HUDEP-2 (cell line): ENCODE results near the gene DENND1C.
"Not testable (repeated sequence)": the region's sequence is repeated elsewhere in the genome, so short reads cannot be mapped to it uniquely, and the experiment has no call there.

ENCODE experiments used
- DNase-seq, 76 experiments: peaks; one replicate each; lab custom pipeline; 2025; ENCODE audit not compliant: unreplicated experiment in 76 of 76; lab: John Stamatoyannopoulos, UW

The DENND1C gene

DNA sequence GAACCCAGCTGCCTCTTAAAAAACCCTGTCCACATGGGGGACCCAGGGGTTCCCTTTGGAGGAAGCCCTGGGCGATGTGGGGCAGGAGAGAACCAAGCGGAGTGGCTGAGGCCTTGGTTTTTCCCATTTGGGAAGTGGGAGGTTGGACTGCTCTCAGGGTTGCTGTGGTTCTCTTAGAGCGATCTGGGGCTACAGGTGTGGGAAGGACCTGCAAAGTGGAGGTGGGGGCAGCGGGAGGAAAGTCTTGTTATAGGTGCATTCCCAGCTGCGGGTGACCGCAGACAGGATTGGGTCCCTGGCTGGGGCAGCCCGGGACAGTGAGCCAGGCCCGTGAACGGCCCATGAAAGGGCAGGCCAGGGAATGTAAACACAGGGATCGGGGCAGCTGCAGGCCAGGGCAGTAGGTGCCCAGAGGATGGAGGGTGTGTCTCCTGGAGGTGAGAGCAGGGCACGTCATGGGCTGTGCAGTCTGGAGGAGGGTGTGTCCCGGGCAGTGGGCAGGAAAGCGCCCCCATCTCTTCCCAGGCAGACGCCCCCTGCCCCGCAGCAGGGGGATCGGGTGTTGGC, 22.8 kb downstream of the DENND1C start:
- no peak for DNase-seq

DNA sequence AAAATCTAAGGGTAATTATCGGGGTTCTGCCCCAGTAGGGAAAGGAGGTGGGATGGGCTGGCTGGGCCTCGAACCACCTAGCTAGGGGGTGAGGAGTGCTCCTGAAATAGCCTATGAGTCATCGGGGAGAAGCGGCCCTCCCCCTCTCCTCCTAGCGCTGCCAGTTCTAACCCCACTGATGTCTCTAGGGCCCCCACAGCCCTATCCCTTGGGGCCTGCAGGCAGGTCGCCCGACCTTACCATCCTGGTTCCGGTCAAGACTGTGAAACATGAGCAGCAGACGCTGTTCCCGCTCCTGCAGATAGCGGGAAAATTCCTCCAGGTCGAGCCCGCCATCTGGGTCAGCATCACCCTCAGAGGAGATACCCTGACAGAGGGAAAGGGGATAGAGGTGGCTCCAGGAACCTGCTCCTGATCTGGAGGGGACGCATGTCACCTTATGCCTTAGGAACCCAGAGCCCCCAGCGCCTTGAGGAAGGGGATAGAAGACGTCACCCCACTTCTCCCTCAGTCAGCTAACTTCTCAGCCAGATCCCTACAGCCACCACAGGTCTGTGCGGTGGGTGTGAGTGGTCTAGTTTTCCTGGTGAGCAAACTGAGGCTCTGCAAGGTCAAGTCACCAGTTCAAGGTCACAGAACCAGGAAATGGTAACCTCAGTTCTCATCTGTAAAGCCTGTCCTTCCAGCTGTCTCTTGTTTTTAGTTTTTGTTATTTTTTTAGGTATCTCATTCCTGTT, 23.5 kb downstream of the DENND1C start:
- no peak for DNase-seq

DNA sequence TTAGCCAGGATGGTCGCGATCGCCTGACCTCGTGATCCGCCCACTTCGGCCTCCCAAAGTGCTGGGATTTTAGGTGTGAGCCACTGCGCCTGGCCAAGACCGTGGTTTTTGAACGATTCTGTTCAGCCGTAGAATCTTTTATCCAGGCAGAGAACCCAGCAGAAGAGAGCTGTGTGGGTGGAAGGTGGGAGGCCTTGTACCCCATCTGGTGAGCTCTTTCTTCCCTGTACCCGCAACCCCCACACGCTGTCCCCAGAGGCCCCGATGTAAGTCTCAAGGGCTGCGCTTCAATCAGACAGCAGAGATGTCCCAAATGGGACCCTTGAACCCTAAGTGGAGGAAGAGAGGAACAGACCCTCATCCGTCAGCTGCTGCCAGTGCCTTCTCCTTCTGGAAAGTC, 25.7 kb downstream of the DENND1C start:
- DNase-seq = no peak

DNA sequence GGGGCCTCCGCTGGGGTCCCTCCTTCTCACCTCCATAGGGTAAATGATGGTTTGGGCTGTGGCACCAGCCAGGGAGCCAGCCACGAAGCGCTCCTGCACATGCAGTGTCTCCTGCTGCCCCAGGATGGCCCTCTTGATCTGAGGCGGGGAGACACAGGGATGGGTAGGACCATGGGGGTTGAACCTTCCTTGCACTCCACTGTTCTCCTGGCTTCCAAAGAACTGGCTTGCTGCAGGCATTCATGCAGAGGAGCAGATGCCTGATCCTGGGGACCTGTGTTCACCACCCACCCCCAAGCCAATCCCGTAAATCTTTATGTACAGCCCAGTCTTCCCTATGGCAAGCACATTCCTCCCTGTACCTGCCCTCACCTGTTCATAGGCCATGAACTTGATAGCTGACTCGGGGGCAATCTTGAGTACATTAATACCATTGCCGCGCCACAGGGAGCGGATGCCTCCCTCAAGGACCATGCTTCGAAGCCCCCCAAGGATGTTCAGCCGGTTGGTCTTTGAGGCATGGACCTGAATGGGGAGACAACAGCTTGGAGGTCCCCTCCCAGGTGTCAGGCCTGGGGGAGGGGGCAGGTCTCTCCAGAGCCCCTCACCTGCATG, 27.5 kb downstream of the DENND1C start:
- no peak for DNase-seq

DNA sequence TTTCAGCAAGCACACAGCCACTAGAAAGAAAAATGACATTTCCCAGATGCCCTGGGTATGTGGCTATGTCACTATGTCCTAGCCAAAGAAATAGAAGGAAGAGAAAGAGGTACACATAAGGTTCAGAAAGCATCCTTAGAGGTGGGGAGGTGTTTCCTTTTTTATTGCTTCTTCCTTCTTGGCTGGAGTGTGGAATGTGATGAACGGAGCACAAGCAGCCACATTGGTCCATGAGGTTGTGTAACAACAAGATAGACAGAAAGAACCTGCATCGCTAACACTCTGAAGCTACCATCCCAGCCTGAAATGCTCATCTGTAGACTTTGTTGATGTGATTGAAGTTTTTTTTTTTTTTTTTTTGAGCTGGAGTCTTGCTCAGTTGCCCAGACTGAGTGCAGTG, 28.7 kb downstream of the DENND1C start:
- DNase-seq = no peak

DNA sequence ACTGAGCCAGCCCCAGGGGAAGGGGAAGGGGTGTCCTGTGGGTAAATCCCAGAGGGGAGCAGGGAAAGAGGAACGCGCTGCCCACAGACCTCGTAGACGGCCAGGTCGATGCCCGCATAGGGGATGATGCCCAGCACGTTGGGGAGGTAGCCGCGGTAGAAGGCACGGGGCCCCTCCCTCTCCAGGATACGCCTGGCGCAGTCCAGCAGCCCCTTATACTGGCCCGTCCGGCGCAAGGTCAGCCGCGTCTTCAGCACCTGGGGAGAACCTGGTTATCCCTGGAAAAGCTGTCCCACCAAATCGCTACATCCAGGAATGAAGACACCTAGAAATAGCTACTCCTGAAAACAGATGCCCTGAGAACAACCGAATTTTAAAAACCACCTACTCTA, 29.4 kb downstream of the DENND1C start:
- no peak for DNase-seq

DNA sequence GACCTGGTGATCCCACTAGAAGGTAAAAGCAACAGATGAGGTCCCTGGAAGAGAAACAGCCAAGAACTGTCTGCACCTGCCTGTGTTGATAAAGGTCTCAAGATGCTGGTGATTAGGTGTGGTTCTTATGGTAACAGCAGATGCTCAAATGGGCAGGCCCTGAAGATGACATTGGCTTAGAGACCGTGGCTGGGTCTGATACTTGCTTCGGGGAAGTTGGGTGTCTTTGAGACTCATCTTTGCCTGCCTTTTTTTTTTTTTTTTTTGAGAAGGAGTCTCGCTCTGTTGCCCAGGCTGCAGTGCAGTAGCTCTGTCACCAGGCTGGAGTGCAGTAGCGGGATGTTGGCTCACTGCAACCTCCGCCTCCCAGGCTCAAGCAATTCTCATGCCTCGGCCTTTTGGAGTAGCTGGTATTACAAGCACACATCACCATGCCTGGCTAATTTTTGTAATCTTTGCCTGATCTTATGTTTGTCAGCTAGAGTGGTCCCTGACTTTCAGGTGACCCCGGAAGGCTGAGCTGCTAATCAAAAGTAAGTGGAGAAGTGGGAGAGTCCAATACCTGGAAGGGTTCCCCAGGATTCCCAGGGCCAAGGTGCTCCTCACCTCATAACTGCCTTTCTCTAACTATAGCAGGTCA, 29.9 kb downstream of the DENND1C start:
- DNase-seq = no peak

DNA sequence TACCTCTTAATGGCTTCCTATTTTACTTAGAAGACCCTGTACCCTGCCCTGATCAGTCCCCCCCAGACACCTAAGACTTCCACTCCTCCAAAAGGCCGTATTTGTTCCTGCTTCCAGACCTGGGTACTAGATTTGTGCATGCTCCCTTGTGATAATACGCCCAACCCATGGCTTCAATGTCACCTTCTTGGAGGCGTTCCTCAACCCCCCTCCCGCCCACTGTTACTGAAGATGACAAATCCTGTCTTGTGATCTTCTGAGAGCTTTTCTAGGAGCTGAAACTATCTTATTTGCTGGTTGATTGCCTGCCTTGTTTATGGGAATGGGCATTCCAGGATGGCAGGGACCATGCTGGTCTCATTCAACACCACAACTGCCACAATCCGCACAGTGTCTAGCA, 31.4 kb downstream of the DENND1C start:
- no peak for DNase-seq

DNA sequence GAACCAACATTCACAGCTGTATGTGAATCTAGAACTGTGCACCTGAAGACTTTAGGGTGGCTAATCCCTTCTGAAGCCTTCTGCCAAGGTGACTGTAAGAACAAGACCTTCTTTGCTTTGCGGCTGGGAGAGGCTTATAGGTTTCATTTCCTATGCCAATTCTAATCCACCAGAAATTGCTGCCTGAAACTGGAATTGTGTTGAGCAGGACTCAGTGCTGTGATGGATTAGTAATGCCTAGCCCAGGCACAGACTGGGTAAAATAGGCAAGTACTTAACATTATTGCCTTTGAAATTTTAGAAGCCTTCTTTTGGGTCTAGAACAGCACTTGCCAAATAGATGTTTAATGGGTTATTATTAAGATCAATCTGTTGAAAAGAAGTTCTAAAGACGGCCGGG, 33.5 kb downstream of the DENND1C start:
- no peak for DNase-seq

DNA sequence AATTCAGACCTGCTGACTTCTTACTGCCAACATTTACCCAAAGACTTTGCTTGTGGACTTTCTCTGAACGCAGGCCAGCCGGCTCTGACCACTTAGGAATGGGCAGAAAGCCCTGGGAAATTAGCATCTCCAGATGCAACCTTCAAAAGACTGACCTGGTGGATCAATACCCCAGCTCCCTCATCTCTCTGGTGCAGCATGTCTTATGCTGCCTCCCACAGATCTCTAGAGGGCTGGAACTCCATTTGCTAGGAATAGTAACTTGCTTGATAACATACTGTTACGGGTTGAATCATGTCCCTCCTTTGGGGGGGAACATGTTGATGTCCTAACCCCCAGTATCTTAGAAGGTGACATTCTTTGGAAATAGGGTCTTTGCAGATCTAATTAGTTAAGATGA, 35.1 kb downstream of the DENND1C start:
- no peak for DNase-seq

DNA sequence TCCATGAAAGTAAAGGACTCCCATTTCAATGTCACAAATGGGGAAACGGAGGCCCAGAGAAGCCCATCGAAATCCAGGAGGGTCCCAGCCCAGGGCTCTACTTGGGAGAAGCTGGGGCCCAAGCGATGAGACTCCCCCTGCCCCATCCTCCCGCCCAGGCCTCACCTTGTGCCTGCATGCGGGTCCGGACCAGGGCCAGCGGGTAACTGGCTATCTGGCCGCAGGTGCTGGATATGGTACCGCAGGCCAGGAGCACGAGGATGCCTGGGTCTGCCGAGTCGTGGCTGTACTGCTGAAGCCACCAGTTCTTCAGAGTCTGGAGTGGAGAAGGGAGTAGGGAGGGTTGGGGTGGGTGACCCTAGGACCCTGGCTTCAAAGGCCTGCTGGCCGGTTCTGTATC, 37.6 kb downstream of the DENND1C start:
- no peak for DNase-seq

DNA sequence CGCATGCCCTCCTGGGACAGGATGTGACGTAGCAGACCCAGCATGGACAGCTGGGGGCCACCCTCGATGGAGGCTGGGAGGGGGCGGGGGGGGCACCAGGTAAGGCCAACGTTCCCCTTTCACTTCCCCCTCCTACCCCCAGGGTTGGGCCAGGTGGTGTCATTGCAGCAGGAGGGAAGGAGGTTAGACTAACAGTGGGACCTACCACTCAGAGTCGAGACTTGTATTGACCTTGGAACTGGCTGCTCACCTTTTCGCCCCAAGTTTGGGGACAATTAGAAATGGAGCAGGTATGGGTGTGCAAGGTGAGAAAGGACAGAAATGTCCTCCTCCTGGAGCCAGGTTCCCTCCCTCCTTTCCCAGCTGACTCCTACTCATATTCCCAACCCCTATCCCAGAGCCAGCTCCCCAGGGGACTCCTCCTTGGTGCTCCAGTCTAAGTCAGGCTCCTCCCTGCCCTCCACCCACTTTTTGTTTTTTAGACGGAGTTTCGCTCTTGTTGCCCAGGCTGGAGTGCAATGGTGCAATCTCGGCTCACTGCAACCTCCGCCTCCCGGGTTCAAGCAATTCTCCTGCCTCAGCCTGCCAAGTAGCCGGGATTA, 39.4 kb downstream of the DENND1C start:
- no peak for DNase-seq

DNA sequence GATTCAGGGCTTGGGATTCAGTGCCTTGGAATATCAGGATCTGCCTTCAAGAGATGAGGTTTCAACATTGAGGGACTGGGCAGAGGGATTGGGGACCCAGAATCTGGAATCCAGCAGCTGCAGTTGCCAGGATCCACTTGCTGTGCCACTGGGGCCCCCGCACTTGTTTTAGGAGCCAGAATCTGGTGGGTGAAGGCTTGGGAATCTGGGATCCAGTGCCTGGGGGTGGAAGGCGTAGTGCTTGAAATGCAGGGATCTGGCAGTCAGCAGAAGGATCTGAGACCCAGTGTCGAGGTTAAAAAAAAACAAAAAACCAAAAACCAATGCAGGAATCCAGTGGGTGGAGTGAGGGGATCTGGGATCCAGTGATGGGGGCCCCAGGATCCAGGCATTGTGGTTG, 40.7 kb downstream of the DENND1C start:
- DNase-seq = no peak

DNA sequence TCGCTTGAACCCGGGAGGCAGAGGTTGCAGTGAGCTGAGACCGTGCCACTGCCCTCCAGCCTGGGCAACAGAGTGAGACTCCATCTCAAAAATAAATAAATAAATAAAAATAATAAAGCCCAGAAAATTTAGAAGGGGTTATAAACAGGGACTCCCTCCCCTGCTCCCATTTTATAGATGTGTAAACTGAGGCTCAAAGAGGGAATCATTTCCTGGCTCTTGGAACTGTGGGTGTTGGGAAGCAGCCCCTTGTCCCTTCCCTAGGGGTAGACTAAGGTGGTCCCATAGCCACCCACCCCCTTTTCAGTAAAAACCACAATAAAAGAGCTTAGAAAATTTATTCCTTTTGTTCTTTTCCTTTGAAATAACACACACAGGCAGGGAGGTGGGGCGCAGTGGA, 41.8 kb downstream of the DENND1C start:
- DNase-seq = no peak

DNA sequence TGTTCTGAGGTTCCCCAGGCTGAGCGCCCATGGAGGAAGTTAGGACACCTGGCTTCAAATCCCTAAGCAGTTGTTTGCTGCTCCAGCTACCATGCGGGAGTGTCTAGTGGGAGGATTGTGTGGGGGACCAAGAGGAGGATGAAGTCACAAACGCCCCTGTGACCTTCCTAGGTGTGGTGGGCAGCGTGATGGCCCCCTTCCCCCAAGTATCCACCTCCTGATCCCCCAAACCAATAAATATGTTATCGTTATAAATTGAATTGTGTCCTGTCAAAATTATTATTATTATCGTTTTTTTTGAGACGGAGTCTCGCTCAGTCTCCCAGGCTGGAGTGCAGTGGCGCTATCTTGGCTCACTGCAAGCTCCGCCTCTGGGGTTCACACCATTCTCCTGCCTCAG, 47.9 kb downstream of the DENND1C start, which contains the start of gene SLC25A41:
TSS of gene SLC25A41 (minus strand) at position 101 of the 400 bp plus-strand sequence. CDS start at position 31, 70 bp downstream.
- no peak for DNase-seq

DNA sequence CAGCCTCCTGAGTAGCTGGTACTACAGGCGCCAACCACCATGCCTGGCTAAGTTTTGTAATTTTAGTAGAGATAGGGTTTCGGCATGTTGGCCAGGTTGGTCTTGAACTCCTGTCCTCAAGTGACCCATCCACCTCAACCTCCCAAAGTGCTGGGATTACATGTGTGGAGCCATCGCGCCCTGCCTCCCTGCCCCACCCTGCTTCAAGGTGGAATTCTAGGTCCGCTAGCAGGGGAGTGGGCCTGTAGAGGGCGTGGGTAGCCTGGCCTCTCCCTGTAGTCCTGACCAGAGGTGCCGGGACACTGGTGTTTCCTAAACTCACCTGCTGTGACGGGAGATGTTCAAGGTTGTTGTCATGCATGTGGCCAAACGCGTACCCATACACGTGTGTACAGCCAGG, 48.4 kb downstream of the DENND1C start:
- DNase-seq = no peak

DNA sequence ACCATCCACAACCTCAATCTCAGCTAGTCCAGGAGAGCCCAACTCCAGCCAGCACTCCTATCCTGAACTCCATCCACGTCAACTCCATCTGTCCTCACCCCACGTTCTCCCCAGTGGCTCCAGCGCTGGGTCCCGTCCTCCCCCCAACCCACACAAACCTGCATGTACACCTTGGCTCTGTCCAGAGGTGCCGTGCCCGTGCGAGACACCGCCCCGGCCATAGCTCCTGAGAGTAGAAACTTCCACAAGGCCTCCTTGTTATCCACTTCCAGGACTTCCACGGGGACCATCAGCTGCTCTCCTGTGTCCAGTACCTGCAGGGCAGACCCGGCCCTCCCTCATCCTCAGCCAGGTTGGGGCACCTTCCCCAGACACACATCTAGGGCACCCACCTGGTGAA, 49.7 kb downstream of the DENND1C start:
- no peak for DNase-seq

DNA sequence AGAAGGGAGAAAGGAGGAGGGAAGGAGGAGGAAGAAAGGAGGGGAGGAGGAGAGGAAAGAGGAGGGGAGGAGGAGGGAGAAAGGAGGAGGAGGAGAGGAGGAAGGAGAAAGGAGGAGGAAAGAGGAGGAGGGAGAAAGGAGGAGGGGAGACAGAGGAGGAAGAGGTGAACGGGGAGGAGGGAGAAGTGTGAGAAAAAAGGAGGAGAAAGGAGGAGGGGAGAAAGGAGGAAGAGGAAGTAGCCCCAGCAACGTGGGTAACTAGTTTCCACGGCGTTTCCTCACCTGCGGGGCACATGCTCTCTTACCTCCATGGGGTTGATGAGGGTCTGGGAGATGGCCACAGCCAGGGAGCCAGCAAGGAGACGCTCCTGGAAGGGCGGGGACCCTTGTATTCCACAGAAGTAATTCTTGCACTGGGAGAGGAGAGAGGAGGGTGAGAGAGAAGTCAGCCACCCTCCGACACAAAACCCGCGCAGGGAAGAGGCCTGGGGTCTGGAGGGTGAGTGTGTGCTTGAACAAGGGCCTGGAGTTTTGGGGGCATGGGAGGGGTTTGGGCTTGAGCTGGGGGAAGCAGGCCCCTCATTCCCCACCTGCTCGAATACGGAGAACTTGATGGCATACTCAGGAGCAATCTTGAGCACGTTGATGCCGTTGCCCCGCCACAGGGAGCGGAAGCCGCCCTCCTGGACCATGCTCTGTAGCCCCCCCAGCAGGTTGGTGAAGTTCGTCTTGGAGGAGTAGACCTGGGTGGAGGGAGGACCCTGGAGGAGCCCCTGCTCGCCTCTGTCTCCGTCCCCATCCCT, 52.0 kb downstream of the DENND1C start:
- no peak for DNase-seq

DNA sequence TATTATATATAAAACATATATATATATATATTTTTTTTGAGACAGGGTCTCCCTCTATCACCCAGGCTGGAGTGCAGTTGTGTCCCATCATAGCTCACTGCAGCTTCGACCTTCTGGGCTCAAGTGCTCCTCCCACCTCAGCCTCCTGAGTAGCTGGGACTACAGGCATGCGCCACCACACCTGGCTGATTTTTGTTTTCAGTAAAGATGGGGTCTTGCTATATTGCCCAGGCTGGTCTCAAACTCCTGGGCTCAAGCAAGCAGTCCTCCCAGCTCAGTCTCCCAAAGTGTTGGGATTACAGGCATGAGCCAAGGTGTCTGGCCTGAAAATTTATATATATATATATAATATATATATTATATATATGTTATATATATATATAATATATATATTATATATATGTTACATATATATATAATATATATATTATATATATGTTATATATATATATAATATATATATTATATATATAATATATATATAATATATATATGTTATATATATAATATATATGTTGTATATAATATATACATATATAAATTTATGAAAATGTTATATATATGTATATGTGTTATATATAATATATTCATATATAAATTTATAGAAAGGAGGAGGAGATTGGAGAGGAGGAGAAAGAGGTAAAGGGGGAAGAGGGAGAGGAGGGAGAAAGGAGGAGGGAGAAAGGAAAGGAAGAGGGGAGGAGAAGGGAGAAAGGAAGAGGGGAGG, 52.7 kb downstream of the DENND1C start:
- not testable (repeated sequence) for DNase-seq

DNA sequence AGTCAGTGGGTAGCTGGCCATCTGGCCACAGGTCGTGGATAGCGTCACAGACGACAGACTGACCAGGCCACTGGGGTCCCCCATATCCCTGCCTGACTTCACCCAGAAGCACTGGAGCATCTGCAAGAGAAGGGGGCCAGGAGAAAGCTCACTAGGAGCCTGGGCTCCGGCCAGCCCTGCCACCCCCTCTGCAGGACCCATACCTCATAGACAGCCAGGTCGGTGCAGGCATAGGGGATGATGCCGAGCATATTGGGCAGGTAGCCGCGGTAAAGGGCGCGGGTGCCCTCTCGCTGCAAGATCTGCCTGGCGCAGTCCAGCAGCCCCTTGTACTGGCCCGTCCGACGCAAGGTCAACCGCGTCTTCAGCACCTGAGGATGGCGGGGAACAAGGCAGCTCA, 54.5 kb downstream of the DENND1C start:
- no peak for DNase-seq
